GM19438 (cell line): ENCODE measurements around the gene IFRD2.
A peak's percentile ranks its signal among the peaks of the same experiment; 100 is the strongest.
"Not testable (repeated sequence)": the region's sequence is repeated elsewhere in the genome, so short reads cannot be mapped to it uniquely, and the experiment has no call there.

Source experiments
- ATAC-seq: cut with Tn5 transposase; IDR thresholded peaks from one replicate; pipeline ENCODE4 v1.9.1; 2021; ENCODE audit warnings: low read depth; ENCODE audit not compliant: unreplicated experiment

IFRD2 gene

GRCh38 chr3:50269977-50270413 lies 22.2 kb downstream of the IFRD2 start:
- ATAC-seq = no peak

- no peak for ATAC-seq
Measured at GRCh38 chr3:50269460-50269859, 22.8 kb downstream of the IFRD2 start.

DNA sequence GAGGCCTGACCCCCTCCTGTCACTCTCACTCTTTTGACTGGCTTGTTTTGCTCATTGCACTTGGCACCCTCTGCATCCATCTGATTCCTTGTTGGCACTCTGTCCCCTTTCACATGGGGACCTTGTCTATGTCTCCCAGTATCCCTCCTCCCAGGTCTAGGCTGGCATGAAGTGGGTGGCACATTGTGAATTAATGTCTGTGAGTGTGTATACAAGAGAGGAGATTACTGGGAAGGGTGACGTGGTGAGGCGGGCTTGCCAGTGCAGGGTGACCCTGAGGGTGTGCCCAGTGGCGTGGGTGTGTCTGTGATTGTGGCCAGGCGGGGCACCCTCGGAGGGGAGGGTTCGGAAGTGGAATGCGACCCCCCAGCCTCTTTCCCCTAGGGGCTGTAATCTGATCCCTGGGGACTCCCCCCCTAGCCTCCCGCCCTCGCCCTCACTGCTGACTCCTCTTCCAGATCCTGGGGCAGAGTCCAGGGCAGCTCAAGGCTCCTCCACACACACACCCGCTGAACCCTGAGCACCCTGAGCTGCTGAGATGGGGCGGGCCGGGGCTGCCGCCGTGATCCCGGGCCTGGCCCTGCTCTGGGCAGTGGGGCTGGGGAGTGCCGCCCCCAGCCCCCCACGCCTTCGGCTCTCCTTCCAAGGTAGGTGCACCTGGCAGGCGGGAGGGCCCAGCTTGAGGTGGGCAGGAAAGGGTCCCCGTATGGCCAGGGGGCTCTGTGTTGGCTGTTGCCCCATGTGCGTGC lies 23.4 kb downstream of the IFRD2 start, which contains the start of gene SEMA3B:
Gene SEMA3B, plus strand, starts transcription at position 445 of the 749 bp plus-strand sequence. Its CDS starts 94 bp downstream, at position 539.
- no peak for ATAC-seq

GRCh38 chr3:50268276-50268675 lies 24.0 kb downstream of the IFRD2 start:
- ATAC-seq = no peak

DNA sequence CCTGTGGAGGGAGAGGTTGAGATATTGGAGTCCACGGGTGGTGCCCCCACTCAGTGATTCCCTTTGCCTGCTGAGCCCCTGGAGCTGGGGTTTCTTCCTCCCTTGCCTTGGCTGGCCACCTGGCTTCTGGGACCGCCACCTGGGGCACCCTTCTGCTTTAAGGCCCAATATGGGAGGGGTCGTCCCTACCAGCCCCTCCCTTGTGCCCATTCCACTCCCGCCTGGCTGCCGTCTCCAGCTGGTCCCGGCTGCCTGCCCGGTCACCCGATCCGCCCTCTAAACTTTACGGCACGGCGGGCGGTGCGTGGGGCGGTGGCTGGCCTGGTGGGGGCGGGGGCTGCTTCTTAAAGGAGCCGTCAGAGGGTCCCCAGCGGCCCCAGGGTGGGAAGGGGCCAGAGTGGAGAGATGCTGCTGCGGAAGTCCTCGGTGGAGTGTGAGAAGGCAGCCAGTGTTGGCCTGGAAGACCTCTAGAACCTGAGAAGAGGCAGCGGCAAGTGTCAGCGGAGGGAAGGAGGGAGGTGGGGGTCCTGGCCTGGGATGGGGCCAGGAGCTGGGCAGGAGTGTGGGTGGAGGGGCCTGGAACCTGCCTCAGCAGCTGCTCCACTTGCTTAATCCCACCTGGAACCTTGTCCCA lies 24.8 kb downstream of the IFRD2 start:
- no peak for ATAC-seq

GRCh38 chr3:50266836-50267235 lies 25.4 kb downstream of the IFRD2 start:
- ATAC-seq = no peak

DNA sequence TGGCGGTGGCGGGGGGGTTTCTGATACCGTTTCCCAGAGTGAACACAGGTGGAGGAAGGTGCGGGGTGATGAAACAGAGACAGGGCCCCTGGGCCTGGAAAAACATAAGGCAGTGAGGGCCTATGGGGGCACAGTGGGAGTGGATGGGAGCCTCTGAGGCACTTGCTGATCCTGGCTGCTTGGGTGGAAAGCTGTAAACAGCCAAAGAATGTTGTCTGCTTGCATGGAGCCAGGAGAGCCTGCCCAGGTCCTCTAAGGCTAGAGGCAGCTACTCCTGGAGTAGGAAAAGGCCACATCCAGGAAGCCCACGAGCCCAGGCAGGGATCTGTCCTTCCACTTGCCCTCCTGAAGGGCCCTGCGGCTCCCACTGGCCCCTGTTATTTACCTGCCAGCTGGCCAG lies 26.2 kb downstream of the IFRD2 start:
- ATAC-seq = no peak

DNA sequence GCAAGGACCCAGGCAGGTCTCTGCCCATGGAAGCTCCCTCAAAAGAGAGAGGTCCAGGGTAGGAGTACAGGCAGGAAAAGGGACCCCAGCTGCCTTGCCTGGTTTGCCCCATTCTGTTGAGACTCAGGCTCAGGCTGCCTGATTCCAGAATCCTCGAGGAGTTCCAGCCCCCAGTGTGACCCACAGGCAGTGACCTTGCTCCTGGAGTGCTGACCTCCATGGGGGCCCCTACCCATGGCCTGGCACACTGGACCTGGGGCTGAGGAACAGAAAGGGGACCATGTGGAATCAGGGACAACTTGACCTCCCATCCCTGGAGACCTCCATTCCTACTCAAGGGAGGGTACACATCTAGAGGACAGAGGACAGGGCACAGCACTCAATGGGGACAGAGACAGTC lies 26.7 kb downstream of the IFRD2 start:
- no peak for ATAC-seq

DNA sequence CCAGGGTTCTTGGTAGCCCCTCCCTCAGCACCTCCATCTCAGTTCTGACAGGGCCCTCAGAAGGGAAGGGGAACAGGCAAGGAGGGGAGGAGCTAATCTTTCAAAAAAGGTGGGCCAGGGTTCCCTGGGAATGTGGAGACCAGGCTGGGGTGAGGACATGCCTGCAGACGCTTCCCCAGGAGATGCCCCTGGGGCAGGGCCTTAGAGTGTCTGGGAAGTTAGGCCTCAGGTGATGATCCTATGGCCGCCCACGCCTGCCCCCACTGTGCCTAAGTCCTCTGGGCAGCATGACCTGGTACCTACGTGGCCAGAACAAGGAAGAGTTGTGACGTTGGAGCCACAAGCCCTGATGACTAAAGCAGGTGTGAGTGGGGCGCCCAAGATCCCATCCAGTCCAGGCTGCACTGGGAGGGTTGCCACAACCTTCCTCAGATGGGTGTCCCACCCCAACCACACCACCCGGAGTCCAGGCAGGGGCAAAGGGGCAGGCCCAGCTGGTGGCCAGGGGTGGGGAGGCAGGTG lies 27.2 kb downstream of the IFRD2 start:
- ATAC-seq = no peak

GRCh38 chr3:50264383-50264963 lies 27.8 kb downstream of the IFRD2 start:
- ATAC-seq = no peak

DNA sequence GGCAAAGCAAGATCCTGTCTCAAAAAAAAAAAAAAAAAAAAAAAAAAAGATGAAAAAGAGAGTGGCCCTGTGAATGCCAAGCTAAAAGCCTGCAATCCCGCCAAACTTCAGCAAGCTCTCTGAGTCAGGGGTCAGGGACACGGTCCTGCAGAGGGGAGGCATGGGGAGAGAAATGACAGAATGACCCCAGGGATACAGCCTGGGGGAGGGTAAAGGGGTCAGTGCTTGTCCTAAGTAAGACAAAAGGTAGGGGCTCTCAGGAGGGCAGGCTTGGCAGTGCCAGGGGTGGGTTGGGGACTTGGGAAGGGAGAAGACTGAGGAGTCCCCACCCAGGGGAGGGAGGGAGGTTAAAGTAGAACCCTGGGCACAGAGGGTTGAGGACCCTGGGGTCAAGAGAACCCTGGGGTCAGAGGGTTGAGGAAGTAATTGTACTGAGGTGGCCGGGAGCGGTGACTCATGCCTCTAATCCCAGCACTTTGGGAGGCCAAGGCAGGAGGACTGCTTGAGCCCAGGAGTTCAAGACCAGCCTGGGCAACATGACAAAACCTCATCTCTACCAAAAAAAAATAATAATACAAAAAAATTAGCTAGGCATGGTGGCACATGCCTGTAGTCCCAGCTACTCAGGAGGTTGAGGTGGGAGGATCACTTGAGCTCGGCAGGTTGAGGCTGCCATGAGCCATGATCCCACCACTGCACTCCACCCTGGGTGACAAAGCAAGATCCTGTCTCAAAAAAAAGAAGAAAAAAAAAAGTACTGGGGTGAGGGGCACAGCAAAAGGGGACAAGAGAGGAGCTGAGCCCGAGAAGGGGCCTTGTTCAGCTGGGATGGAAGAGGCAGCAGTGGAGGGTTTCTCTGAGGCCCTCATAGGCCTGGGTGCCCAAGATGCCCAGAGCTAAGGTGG lies 28.5 kb downstream of the IFRD2 start:
- ATAC-seq = no peak

DNA sequence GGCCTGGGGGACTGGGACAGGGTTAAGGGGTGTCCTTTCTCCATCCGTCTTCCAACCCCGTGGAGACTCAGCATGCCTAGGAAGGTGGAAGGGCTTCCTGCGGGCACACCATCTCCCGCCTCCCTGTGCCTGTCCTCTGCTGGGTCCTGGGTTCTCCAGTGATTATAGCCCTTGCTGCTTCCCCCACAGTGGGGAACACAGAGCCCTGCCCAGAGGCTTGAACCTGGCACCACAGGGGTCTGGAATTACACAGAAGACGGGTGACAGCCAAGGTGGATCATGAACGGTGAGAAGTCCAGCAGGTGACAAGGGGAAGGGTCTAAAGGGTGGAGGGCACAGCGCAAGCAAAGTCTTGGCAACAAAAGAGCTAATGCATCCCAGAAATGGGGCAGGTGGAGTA lies 29.5 kb downstream of the IFRD2 start:
- ATAC-seq = no peak

GRCh38 chr3:50262200-50262599 lies 30.0 kb downstream of the IFRD2 start:
- ATAC-seq = not testable (repeated sequence)

- ATAC-seq = no peak
Measured at GRCh38 chr3:50261505-50261904, 30.7 kb downstream of the IFRD2 start.

DNA sequence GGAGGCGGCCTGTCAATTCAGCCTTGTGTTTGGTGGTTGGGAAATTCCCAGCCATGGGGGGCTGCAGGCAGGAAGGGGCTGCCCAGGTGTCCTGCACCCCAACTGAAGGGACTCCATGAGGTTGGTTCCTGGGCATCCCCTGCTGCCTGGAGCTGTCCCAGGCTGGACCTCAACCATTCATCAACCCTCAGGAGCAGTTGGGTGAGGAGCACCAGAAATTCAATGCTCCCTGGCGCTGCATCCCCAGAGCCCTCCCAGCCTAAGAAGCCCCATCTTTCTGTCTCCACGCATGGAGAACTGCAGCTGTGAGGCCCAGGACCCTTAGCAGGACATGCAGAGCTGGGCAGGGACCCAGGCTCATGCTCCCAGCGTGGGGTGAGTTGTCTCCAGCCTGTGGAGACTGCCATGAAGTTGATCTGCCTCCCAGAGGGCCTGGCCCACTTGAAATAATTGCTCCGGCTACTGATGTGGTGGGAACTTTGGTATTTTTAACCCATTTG lies 31.2 kb downstream of the IFRD2 start:
- no peak for ATAC-seq

- peak; percentile 89 for ATAC-seq
Measured at GRCh38 chr3:50260027-50260941, 31.9 kb downstream of the IFRD2 start.

- ATAC-seq = peak; percentile 14
Measured at GRCh38 chr3:50259432-50260026, 32.7 kb downstream of the IFRD2 start.

GRCh38 chr3:50258979-50259378 lies 33.2 kb downstream of the IFRD2 start:
- no peak for ATAC-seq
